Measurements from ENCODE around the gene MAU2.

Gene MAU2

GRCh38 chr19:19296953-19297689, 23.5 kb upstream of the MAU2 start:
- ATAC-seq: no peak
- TF ChIP-seq ZFP30 (CRISPR knock-in tag; IDR thresholded peaks at IDR 0.05) (no peak), BACH2 (CRISPR knock-in tag; IDR thresholded peaks at IDR 0.05; ENCODE audit: borderline replicate concordance) (no peak), TCF4 (CRISPR knock-in tag; IDR thresholded peaks at IDR 0.05; ENCODE audit: borderline replicate concordance) (no peak), ESRRG (CRISPR knock-in tag; IDR thresholded peaks at IDR 0.05) (no peak), ZNF70 (CRISPR knock-in tag; IDR thresholded peaks at IDR 0.05) (no peak), RARB (CRISPR knock-in tag; IDR thresholded peaks at IDR 0.05) (no peak), POU6F1 (CRISPR knock-in tag; IDR thresholded peaks at IDR 0.05; ENCODE audit: borderline replicate concordance, low read depth) (no peak), PATZ1 (CRISPR knock-in tag; IDR thresholded peaks at IDR 0.05; ENCODE audit: borderline replicate concordance) (no peak)

GRCh38 chr19:19297759-19298158, 22.9 kb upstream of the MAU2 start:
- ATAC-seq: no peak
- TF ChIP-seq CREB5 (CRISPR knock-in tag; IDR thresholded peaks at IDR 0.05; ENCODE audit: low read depth): no peak
- no peak for TF ChIP-seq GLIS3 (CRISPR knock-in tag; IDR thresholded peaks at IDR 0.05)
- no peak for TF ChIP-seq TOX (CRISPR knock-in tag; IDR thresholded peaks at IDR 0.05; ENCODE audit: borderline replicate concordance)
- TF ChIP-seq ARNTL (CRISPR knock-in tag; IDR thresholded peaks at IDR 0.05; ENCODE audit: borderline replicate concordance, low read depth): no peak
- TF ChIP-seq ZNF70 (CRISPR knock-in tag; IDR thresholded peaks at IDR 0.05): no peak
- TF ChIP-seq SNAI2 (CRISPR knock-in tag; IDR thresholded peaks at IDR 0.05): no peak
- TF ChIP-seq PATZ1 (CRISPR knock-in tag; IDR thresholded peaks at IDR 0.05; ENCODE audit: borderline replicate concordance): no peak
- TF ChIP-seq ESRRG (CRISPR knock-in tag; IDR thresholded peaks at IDR 0.05): no peak

- no peak for ATAC-seq
- TF ChIP-seq CREB5 (CRISPR knock-in tag; IDR thresholded peaks at IDR 0.05; ENCODE audit: low read depth) (no peak), BACH2 (CRISPR knock-in tag; IDR thresholded peaks at IDR 0.05; ENCODE audit: borderline replicate concordance) (no peak), CSRNP3 (CRISPR knock-in tag; IDR thresholded peaks at IDR 0.05) (no peak), CSDC2 (CRISPR knock-in tag; IDR thresholded peaks at IDR 0.05) (no peak), PATZ1 (CRISPR knock-in tag; IDR thresholded peaks at IDR 0.05; ENCODE audit: borderline replicate concordance) (no peak), OSR1 (CRISPR knock-in tag; IDR thresholded peaks at IDR 0.05) (no peak), TCF4 (CRISPR knock-in tag; IDR thresholded peaks at IDR 0.05; ENCODE audit: borderline replicate concordance) (no peak), TSHZ2 (CRISPR knock-in tag; IDR thresholded peaks at IDR 0.05) (no peak), ZNF8 (CRISPR knock-in tag; IDR thresholded peaks at IDR 0.05) (no peak), ISL1 (CRISPR knock-in tag; IDR thresholded peaks at IDR 0.05) (no peak), ARNTL (CRISPR knock-in tag; IDR thresholded peaks at IDR 0.05; ENCODE audit: borderline replicate concordance, low read depth) (no peak), ZFP3 (CRISPR knock-in tag; IDR thresholded peaks at IDR 0.05) (no peak), ZNF70 (CRISPR knock-in tag; IDR thresholded peaks at IDR 0.05) (no peak), RARB (CRISPR knock-in tag; IDR thresholded peaks at IDR 0.05) (no peak)
Observed at GRCh38 chr19:19300613-19301012, 20.0 kb upstream of the MAU2 start.

Measured in SK-N-SH treated with all-trans-retinoic acid at 6 μM for 48 hours (cell line).